AG04450 (cell line): ENCODE results near the gene MLEC. TPM values are rescaled to one million over a fixed set of nuclear protein-coding genes. Genes with fewer than 3 reads are reported as not detected.

ENCODE experiments used
- CTCF ChIA-PET: fragments of 300-600, 350-600 bp; formaldehyde crosslinking; extraction: SDS; loops from one replicate; lab custom pipeline; 2022; ENCODE audit warnings: antibody characterized with exemption, inconsistent platforms; lab: Charles Lee
- POLR2A ChIA-PET: fragments of 350-600 bp; formaldehyde crosslinking; extraction: SDS; loops from one replicate; lab custom pipeline; 2021; ENCODE audit warnings: antibody characterized with exemption, inconsistent platforms; lab: Yijun Ruan, JAX
- DNase-seq: peaks from one replicate; pipeline ENCODE4 v3.0.0-alpha.2; 2011; ENCODE audit warnings: low read depth, low spot score
- H3K27ac ChIP-seq: one replicate; pipeline ENCODE4 v1.5.1; 2012; ENCODE audit warnings: low read depth, low read length, control low read depth
- H3K27me3 ChIP-seq: one replicate; pipeline ENCODE4 v1.6.0; 2012; ENCODE audit warnings: low read length; ENCODE audit not compliant: control insufficient read depth, insufficient read depth
- H3K4me3 ChIP-seq: 2 replicates; pipeline ENCODE4 v1.5.1; 2011; ENCODE audit warnings: mild to moderate bottlenecking, low read depth, low read length, control low read depth
- H3K9me3 ChIP-seq: 2 replicates; pipeline ENCODE4 v1.5.1; 2012; ENCODE audit warnings: low read length; ENCODE audit not compliant: control insufficient read depth, insufficient read depth
- CTCF ChIP-seq: IDR thresholded peaks from 2 replicates; pipeline ENCODE4 v1.5.1; 2011; ENCODE audit warnings: low read depth, low read length, control low read depth, inconsistent platforms
- polyA plus RNA-seq: library from polyadenylated mRNA; depleted of rRNA; stranded (reverse); fragments of >200 nt; gene quantifications from 2 replicates; pipeline ENCODE4 v1.2.3, GENCODE V29; 2011

MLEC gene
- polyA plus RNA-seq, 1 experiment, result 76.7 TPM

- H3K27me3 ChIP-seq, result no peaks in the 10 kb centered on the region
- H3K4me3 ChIP-seq, result peak overlapping the region; percentile 91
- no peak for TF ChIP-seq CTCF
- ChIA-PET CTCF (interaction anchor here (1.1 to 3.6 kb wide), 3 partner anchors 41 to 283 kb away, joined by 5 to 26 read pairs (median 6); no protein-coding TSS in a partner anchor), POLR2A (interaction anchor here (1.0 to 2.1 kb wide), 3 partner anchors 22 to 40 kb away, joined by 3 to 6 read pairs (median 4); partner anchors contain the start of genes ACADS and UNC119B)
- no peak overlapping the region for H3K27ac ChIP-seq
- H3K9me3 ChIP-seq, result no peaks in the 10 kb centered on the region; the same call in 1 of the 2 replicates
- no peak for DNase-seq
Observed at GRCh38 chr12:120688527-120689071, 1.6 kb downstream of the MLEC start.

- no peak for TF ChIP-seq CTCF
- CTCF ChIA-PET, result interaction anchor here (1.5 kb wide), 1 partner anchor 43 kb away, joined by 6 read pairs; no protein-coding TSS in a partner anchor
- POLR2A ChIA-PET, result no interaction called here
- H3K9me3 ChIP-seq, result no peaks in the 10 kb centered on the region; the same call in 1 of the 2 replicates
- H3K4me3 ChIP-seq, result peak overlapping the region; percentile 91
- no peaks in the 10 kb centered on the region for H3K27me3 ChIP-seq
- H3K27ac ChIP-seq, result no peak overlapping the region
- no peak for DNase-seq
Observed at GRCh38 chr12:120689397-120690082, 2.6 kb downstream of the MLEC start.

- no peaks in the 10 kb centered on the region for H3K27me3 ChIP-seq
- H3K9me3 ChIP-seq, result no peaks in the 10 kb centered on the region; the same call in 1 of the 2 replicates
- CTCF ChIA-PET, result interaction anchor here (1.5 kb wide), 1 partner anchor 43 kb away, joined by 6 read pairs; no protein-coding TSS in a partner anchor
- no peak for TF ChIP-seq CTCF
- no peak overlapping the region for H3K4me3 ChIP-seq
- DNase-seq, result no peak
- POLR2A ChIA-PET, result no interaction called here
- H3K27ac ChIP-seq, result no peak overlapping the region
Observed at GRCh38 chr12:120690083-120690450, 3.1 kb downstream of the MLEC start.

- CTCF ChIA-PET, result interaction anchor here (1.3 kb wide), 1 partner anchor 44 kb away, joined by 4 read pairs; no protein-coding TSS in a partner anchor
- Histone ChIP-seq H3K27me3 (no peaks in the 10 kb centered on the region), H3K27ac (no peak overlapping the region), H3K9me3 (no peaks in the 10 kb centered on the region; the same call in 1 of the 2 replicates), H3K4me3 (no peak overlapping the region)
- DNase-seq, result no peak
- POLR2A ChIA-PET, result no interaction called here
- no peak for TF ChIP-seq CTCF
Observed at GRCh38 chr12:120690978-120691377, 4.0 kb downstream of the MLEC start.
